Measurements from ENCODE around the gene VPS37D. TPM values are rescaled to one million over a fixed set of nuclear protein-coding genes. Genes with fewer than 3 reads are reported as not detected.
"Not testable (repeated sequence)": the region's sequence is repeated elsewhere in the genome, so short reads cannot be mapped to it uniquely, and the experiment has no call there.

VPS37D gene
- total and polyA plus RNA-seq, 3 experiments from 2014 or later, result 0.17 to 0.18 TPM; not detected in 1

DNA sequence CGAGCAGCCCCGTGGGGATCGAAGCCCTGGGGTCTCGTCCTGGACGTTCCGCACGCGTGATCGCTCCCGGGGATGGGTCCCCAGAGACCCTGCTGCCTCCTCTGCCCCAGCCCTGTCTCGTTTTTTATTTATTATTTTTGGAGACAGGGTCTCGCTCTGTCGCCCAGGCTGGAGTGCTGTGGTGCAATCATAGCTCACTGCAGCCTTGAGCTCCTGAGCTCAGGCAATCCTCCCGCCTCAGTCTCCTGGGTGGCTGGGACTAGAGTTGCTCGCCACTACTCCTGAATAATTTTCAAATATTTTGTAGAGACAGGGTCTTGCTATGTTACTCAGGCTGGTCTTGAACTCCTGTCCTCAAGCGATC is 52.2 kb downstream of the VPS37D start:
- no peak for DNase-seq
- H3K27ac ChIP-seq (ENCODE audit: low read depth, low read length), result no peak overlapping the region
- peaks cover 18% of the 10 kb centered on the region for H3K4me1 ChIP-seq (ENCODE audit: insufficient read depth, low read length)
- H3K4me3 ChIP-seq (ENCODE audit: low read length), result no peak overlapping the region
- H3K36me3 Mint-ChIP-seq, result no peaks in the 10 kb centered on the region
- H3K27me3 ChIP-seq (ENCODE audit: insufficient read depth, low read length, poor library complexity, severe bottlenecking), result no peaks in the 10 kb centered on the region
- H3K36me3 ChIP-seq (ENCODE audit: insufficient read depth, low read length), result no peaks in the 10 kb centered on the region
- peak overlapping the region in 2 of 8 donors; percentile 64 to 85 for H3K27ac Mint-ChIP-seq
- ChIA-PET POLR2A (interaction anchor here (1.1 kb wide), 1 partner anchor 163 kb away, joined by 3 read pairs; no protein-coding TSS in a partner anchor), CTCF (interaction anchor here (0.6 to 8.4 kb wide), 4 partner anchors 9 to 113 kb away, joined by 3 to 81 read pairs (median 4); no protein-coding TSS in a partner anchor)
- H3K27me3 Mint-ChIP-seq, result peaks cover 0 to 3% of the 10 kb centered on the region in 2 donors
- peaks cover 15 to 30% (median 18%) of the 10 kb centered on the region in 3 donors for H3K4me1 Mint-ChIP-seq
- H3K9me3 ChIP-seq (ENCODE audit: low read length), result no peaks in the 10 kb centered on the region
- H3K9me3 Mint-ChIP-seq, result peaks cover 0 to 2% (median 0%) of the 10 kb centered on the region in 5 donors
- H3K4me3 Mint-ChIP-seq, result peak overlapping the region; percentile 64 to 89 (median 83)

DNA sequence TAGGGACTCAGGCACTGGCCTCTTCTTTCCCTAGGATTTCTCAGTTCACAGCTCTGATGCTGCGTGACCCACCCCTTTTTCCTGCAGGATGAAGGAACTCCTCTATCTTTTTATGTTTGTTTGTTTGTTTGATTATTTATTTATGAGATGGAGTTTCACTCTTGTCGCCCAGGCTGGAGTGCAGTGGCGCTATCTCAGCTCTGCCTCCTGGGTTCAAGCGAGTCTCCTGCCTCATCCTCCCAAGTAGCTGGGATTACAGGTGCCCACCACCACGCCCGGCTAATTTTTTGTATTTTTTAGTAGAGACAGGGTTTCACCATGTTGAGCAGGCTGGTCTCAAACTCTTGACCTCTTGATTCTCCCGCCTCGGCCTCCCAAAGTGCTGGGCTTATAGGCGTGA is 52.8 kb downstream of the VPS37D start:
- H3K27ac ChIP-seq (ENCODE audit: low read depth, low read length); POLR2A ChIA-PET; H3K36me3 ChIP-seq (ENCODE audit: insufficient read depth, low read length); H3K9me3 Mint-ChIP-seq; DNase-seq; H3K27me3 Mint-ChIP-seq; H3K4me3 ChIP-seq (ENCODE audit: low read length); H3K27me3 ChIP-seq (ENCODE audit: insufficient read depth, low read length, poor library complexity, severe bottlenecking); H3K36me3 Mint-ChIP-seq; H3K9me3 ChIP-seq (ENCODE audit: low read length): not testable (repeated sequence)
- H3K4me1 ChIP-seq (ENCODE audit: insufficient read depth, low read length), result peaks cover 18% of the 10 kb centered on the region
- peaks cover 15 to 30% (median 18%) of the 10 kb centered on the region in 3 donors for H3K4me1 Mint-ChIP-seq
- peak overlapping the region in 2 of 8 donors; percentile 53 to 85 for H3K27ac Mint-ChIP-seq
- CTCF ChIA-PET, result interaction anchor here (1.1 to 8.4 kb wide), 2 partner anchors 14 to 113 kb away, joined by 4 to 81 read pairs; no protein-coding TSS in a partner anchor
- peak overlapping the region; percentile 64 to 89 (median 83) for H3K4me3 Mint-ChIP-seq

GRCh38 chr7:73721377-73721817 is 53.8 kb downstream of the VPS37D start:
- ChIA-PET CTCF (interaction anchor here (8.4 kb wide), 1 partner anchor 114 kb away, joined by 81 read pairs; no protein-coding TSS in a partner anchor), POLR2A (interaction anchor here (1.1 kb wide), 1 partner anchor 17 kb away, joined by 3 read pairs; the partner anchor contains the start of gene ABHD11)
- Histone ChIP-seq H3K4me3 (ENCODE audit: low read length) (no peak overlapping the region), H3K27ac (ENCODE audit: low read depth, low read length) (no peak overlapping the region), H3K36me3 (ENCODE audit: insufficient read depth, low read length) (no peaks in the 10 kb centered on the region), H3K9me3 (ENCODE audit: low read length) (no peaks in the 10 kb centered on the region), H3K4me1 (ENCODE audit: insufficient read depth, low read length) (peaks cover 18% of the 10 kb centered on the region), H3K27me3 (ENCODE audit: insufficient read depth, low read length, poor library complexity, severe bottlenecking) (no peaks in the 10 kb centered on the region)
- Mint-ChIP-seq H3K4me3 (peak overlapping the region in 6 of 7 donors; percentile 17 to 83 (median 80)), H3K27me3 (peaks cover 0 to 3% of the 10 kb centered on the region in 2 donors), H3K9me3 (peaks cover 0 to 2% (median 0%) of the 10 kb centered on the region in 5 donors), H3K27ac (peak overlapping the region in 1 of 8 donors; percentile 63), H3K36me3 (no peaks in the 10 kb centered on the region), H3K4me1 (peaks cover 15 to 28% (median 17%) of the 10 kb centered on the region in 3 donors)
- no peak for DNase-seq

Other genes with a start within 250 kb of the VPS37D start
- gene FZD9, start 234.1 kb upstream of the VPS37D start, total RNA-seq, result under 1 TPM; 0.09 to 0.38 TPM
- not detected for gene FZD9, start 234.1 kb upstream of the VPS37D start, polyA plus RNA-seq
- gene BAZ1B, start 145.5 kb upstream of the VPS37D start, total RNA-seq, result 100 to 1,000 TPM; 112 to 118 TPM
- gene BAZ1B, start 145.5 kb upstream of the VPS37D start, polyA plus RNA-seq, result 31.1 TPM
- gene BCL7B, start 110.1 kb upstream of the VPS37D start, total RNA-seq, result 10 to 100 TPM; 68.9 to 72.6 TPM
- gene BCL7B, start 110.1 kb upstream of the VPS37D start, polyA plus RNA-seq, result 101 TPM
- gene TBL2, start 89.3 kb upstream of the VPS37D start, total RNA-seq, result 10 to 100 TPM; 29.1 to 31.3 TPM
- 17.0 TPM for gene TBL2, start 89.3 kb upstream of the VPS37D start, polyA plus RNA-seq
- not detected for gene MLXIPL, start 43.3 kb upstream of the VPS37D start, total RNA-seq
- gene MLXIPL, start 43.3 kb upstream of the VPS37D start, polyA plus RNA-seq, result not detected
- gene DNAJC30, start 15.6 kb downstream of the VPS37D start, total RNA-seq, result 10 to 100 TPM; 10.9 to 12.4 TPM
- gene DNAJC30, start 15.6 kb downstream of the VPS37D start, polyA plus RNA-seq, result 10.0 TPM
- 100 to 1,000 TPM; 102 to 113 TPM for gene BUD23, start 15.8 kb downstream of the VPS37D start, total RNA-seq
- 130 TPM for gene BUD23, start 15.8 kb downstream of the VPS37D start, polyA plus RNA-seq
- 10 to 100 TPM; 18.4 to 18.8 TPM for gene STX1A, start 51.8 kb downstream of the VPS37D start, total RNA-seq
- gene STX1A, start 51.8 kb downstream of the VPS37D start, polyA plus RNA-seq, result 1.5 TPM
- 10 to 100 TPM; 23.2 to 26.5 TPM for gene ABHD11, start 71.0 kb downstream of the VPS37D start, total RNA-seq
- 13.1 TPM for gene ABHD11, start 71.0 kb downstream of the VPS37D start, polyA plus RNA-seq
- gene CLDN3, start 102.4 kb downstream of the VPS37D start, total RNA-seq, result not detected
- gene CLDN3, start 102.4 kb downstream of the VPS37D start, polyA plus RNA-seq, result not detected
- under 1 TPM in 1 of 2 experiments, not detected in 1; 0.15 TPM for gene CLDN4, start 163.2 kb downstream of the VPS37D start, total RNA-seq
- gene CLDN4, start 163.2 kb downstream of the VPS37D start, polyA plus RNA-seq, result not detected
- gene METTL27, start 174.7 kb downstream of the VPS37D start, total RNA-seq, result not detected
- gene METTL27, start 174.7 kb downstream of the VPS37D start, polyA plus RNA-seq, result not detected
- not detected for gene TMEM270, start 193.3 kb downstream of the VPS37D start, total RNA-seq
- gene TMEM270, start 193.3 kb downstream of the VPS37D start, polyA plus RNA-seq, result not detected